GM21390 (cell line): ENCODE results near the gene TSPAN14.
A peak's percentile ranks its signal among the peaks of the same experiment; 100 is the strongest.
"Not testable (repeated sequence)": the region's sequence is repeated elsewhere in the genome, so short reads cannot be mapped to it uniquely, and the experiment has no call there.

Experiments
- ATAC-seq: cut with Tn5 transposase; IDR thresholded peaks from one replicate; pipeline ENCODE4 v1.9.1; 2021; ENCODE audit not compliant: unreplicated experiment

TSPAN14 gene

DNA sequence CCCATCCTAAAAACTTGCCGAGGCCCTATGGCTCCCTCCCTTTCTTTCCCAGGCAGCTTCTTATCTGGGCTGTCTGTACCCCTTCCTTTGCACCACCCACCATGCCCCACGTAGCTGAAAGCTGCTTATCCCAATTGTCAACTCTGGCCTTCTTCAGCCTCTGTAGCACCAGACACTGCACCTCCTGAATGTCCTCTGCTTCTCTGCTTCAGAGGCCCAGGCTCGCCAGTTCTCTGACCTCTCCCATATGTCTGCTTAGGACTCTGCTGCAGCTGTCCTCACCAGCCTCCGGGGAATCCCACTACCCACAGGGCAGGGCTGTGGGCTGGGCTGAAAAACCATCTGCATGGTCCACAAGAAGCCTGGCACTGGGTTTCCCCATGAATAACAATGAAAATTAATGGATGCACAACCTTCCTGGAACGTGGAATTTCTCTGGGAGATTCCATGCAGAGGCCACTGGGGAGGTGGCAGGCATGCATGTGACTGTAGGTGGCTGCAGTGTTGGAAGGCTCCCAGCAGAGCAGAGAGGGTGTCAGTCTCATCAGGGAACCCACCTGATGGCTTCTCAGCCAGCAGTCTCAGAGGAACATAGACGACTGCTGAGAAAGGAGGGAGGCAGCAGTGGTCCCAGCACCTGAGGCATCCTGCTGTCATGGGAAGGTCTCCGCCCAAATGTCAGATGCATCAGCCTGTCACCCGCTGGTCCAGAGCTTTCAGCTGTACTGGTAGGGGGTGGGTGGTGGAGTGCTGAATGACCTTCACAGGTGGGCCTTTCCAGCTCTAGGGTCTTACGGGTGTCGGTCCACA is 66.8 kb downstream of the TSPAN14 start:
- no peak for ATAC-seq

DNA sequence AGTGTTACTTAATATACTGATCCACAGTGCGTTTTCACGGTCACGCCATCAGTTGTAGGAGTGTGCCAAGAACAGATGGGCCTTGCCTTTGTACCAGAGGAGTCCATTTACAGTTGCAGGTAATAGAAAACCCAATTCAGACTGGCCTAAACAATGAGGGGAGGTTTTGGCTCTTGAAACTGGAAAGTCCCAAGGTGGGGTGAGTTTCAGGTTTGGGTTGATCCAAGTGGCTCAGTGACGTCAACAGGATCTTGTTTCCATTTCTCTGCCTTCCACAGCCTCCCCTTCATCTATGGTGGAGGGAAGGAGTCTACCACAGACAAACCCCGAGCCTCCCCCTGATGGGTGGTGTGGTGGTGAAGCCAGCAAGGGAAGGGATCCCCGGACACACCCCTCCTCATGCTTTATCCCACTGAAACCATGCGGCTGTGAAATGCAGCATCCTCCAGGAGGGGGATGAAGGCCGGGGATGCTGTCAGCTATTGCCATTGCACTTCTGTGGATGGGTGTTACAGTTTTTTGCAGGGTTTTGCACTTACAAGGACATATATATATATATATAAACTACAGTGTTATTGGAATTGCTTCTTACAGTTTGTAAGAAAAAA is 68.8 kb downstream of the TSPAN14 start:
- ATAC-seq = no peak

DNA sequence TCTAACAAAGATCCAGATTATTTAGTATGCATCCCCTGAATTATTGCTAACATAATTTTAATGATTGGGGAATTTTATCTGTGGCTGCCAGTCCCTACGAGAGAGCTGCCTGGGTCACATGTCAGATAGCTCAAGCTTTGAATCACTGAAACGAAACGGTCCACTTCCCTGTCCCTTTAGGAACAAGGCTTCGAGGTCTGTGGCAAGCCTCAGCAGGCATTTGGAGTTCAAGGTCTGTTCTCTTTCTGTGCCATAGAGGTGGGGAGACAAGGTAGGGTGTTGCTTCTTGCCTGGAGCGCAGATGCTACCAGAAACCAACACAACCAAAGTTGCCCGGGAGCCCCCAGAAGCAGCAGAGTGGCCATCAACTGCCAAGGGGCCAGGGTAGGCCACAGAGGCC is 69.7 kb downstream of the TSPAN14 start:
- ATAC-seq = no peak

DNA sequence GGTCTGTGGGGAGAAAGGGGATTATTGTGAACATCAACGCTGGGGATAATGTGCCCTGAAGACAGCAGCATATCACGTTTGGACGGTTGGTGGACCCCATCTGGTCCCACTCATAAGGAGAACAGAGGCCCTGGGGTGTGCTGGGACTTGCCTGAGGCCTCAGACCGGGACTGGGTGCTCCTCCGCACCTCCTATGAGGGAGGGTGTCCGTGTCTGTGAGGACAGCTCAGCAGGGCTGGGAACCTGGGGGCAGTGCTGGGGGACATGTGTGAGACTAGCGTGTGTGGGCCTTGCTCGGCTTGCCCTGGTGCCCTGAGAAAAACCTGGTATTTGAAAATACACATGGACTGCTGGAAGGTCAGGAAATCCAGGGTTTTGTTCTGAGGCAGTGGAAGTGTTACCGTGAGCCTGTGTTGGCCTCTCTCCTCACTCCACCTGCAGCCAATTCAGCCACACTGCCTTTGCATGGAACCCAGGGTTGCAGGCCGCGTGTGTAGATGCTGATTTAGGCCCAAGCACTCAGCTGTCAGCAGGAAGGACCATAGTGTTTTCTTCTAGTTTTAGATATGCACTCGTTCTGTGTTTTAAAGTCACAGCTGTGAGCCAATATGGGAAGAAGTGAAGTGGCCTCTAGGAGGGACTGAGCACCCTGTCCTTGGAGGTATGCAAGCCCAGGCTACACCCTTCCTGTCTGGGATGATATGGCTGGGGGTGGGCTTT is 70.2 kb downstream of the TSPAN14 start:
- no peak for ATAC-seq

DNA sequence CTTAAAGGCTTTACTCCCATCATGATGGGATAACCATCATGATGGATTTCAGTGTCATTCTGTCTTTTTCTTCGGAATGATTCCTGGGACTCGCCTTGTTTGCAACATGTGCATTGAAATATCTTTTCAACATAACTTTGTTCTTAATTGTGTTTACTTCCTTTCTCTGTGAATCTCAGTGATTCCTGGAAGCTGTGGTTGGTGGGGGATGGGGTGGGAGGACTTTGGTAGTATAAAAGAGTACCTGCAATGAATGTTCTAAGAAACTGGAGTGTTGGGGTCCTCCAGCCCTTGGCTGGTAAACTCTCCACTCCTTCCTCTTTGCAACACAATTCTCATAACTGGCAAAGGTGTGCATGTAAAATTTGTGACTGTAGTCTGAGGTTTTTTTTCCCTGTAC is 72.1 kb downstream of the TSPAN14 start:
- no peak for ATAC-seq

DNA sequence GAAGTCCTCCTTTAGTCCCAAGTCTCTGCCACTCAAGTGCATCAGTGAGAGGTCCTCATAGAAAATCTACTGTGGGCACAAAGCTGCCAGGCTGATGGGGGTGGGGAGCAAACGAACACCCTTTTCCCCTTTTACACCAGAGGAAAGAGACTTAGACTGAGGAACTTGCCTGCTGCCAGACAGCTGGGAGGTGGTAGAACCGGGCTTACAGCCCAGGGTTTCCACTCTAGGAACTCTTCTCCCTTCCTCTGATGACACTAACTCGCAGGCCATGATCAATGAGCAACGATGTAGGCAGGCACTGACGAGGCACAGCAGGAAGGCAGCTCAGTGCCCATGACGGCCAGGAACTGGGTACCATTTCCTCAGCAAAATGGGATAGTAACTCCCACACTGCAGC is 72.6 kb downstream of the TSPAN14 start:
- no peak for ATAC-seq

DNA sequence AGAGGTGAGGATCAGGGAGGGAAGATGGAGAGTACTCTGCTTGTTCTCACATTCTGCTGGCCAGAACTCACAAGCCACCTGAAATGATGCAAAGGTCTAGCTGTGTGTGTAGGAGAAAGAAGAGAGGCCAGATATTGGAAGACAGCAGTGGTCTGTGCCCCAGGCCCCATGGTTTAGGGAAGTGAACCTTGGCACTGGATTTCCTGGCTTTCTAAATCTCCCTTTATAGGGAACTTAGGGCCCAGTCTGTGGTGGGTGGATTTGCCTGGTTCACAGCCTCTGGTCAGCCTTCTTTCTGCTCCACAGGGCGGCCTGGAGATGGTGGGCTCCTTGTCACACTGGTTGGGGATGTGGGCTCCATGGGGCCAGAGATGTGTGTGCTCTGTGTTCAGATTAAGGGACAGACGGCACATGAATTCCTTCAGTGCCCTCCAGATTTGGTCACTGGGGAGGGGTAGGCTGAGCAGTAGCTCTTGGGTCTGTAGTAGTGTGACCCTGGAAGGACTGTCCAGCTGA is 74.1 kb downstream of the TSPAN14 start:
- ATAC-seq = no peak

DNA sequence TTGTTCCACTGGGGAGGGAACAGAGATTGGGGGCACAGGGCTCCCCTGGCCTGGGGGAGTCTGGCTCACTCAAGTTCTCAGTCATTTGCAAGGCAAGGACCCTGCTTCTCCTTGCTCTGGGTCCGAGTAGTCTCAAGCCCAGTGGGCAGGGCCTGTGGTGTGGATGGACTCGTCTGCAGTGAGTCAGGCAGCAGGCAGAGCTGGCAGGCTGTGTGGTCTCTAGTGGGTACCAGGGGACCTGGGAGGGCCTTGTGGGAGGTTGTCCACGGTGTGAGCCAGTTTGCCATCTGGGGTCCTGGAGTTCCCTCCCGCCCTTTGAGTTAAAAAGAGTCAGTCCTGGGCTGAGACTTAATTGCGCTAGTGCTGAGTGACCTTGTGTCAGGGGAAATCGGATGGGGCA is 74.8 kb downstream of the TSPAN14 start:
- no peak for ATAC-seq

DNA sequence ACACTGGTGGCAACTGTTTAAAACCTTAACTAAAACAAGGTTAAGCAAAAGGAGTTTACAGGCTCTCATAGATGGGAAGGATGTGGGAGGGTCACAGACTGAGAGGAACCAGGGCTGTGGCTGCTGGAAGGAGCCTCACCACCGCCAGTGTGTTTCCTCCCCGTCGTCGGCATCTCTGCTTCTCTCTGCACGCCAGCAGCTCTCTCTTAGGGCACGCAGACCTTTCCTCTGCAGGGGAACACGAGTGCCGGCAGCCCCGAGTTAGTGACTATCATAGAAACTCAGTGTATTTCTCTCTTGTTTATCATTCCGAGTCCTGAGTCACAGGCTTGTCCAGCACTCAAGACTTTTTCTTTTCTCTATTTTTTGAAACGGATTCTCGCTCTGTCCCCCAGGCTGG is 75.5 kb downstream of the TSPAN14 start:
- no peak for ATAC-seq

DNA sequence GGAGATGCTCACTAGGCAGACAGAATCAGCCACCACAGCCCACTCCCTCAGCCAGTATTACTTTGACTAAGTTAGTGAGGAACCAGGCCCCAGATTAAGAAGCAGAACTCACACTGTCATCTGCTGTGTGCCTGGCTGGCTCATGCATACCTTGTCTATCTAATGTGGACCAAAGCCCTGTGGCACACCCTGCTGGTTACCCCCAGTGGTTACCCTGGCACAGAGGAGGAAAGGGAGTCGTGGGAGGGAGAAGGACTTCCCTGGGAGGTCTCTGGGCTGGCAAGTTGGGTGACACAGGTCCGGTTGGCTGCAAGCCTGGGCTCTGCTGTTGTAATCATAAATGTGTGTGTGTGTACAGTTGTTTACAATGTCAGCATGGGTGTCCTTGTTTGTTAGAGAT is 76.1 kb downstream of the TSPAN14 start:
- ATAC-seq = peak; percentile 68

DNA sequence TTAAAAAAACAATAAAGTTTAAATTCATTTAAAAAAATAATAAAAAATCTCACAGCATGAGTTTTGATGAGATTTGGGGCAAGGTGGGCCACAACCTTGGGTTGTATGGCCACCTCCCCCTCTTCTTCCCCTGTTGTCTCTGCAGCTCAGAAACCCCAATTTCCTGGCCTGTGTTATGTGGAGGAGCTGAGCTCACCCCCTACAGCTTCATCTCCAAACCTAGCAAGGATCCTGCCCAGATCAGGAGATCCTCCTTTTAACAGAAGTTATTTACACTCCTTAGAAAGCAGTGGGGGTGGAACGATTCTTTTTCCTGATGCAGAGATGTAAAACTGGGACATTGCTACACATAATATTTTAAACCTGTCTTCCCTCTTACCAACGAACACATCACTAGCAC is 76.7 kb downstream of the TSPAN14 start:
- no peak for ATAC-seq

DNA sequence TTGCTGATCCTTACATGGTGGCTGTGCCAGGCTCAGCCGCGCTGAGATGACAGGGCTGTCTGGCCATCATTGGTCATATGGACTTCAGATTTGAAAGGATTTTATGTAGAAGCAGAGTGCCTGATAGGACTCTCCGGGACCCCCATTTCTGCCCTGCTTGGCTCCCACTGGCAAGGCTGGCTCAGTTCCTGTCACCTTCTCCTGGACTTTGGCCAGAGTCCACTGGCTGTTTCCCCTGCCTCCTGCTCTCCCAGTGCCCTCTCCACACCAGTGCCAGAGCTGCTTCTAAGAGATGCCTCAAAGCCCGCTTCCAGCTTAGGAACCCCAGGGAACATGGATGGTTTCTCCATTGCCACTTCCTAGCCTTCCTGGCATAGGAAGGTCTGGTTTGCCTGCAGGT is 78.5 kb downstream of the TSPAN14 start:
- ATAC-seq = no peak

DNA sequence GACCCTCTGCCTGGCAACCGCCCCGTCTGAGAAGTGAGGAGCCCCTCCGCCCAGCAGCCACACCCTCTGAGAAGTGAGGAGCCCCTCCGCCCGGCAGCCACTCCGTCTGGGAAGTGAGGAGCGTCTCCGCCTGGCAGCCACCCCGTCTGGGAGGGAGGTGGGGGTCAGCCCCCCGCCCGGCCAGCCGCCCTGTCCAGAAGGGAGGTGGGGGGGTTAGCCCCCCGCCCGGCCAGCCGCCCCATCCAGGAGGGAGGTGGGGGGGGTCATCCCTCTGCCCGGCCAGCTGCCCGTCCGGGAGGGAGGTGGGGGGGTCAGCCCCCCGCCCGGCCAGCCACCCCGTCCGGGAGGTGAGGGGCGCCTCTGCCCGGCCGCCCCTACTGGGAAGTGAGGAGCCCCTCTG is 79.9 kb downstream of the TSPAN14 start:
- not testable (repeated sequence) for ATAC-seq

DNA sequence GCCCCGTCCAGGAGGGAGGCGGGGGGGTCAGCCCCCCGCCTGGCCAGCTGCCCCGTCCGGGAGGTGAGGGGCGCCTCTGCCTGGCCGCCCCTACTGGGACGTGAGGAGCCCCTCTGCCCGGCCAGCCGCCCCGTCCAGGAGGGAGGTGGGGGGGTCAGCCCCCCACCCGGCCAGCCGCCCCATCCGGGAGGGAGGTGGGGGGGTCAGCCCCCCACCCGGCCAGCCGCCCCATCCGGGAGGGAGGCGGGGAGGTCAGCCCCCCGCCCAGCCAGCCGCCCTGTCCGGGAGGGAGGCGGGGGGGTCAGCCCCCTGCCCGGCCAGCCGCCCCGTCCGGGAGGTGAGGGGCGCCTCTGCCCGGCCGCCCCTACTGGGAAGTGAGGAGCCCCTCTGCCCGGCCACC is 80.5 kb downstream of the TSPAN14 start:
- ATAC-seq = not testable (repeated sequence)

DNA sequence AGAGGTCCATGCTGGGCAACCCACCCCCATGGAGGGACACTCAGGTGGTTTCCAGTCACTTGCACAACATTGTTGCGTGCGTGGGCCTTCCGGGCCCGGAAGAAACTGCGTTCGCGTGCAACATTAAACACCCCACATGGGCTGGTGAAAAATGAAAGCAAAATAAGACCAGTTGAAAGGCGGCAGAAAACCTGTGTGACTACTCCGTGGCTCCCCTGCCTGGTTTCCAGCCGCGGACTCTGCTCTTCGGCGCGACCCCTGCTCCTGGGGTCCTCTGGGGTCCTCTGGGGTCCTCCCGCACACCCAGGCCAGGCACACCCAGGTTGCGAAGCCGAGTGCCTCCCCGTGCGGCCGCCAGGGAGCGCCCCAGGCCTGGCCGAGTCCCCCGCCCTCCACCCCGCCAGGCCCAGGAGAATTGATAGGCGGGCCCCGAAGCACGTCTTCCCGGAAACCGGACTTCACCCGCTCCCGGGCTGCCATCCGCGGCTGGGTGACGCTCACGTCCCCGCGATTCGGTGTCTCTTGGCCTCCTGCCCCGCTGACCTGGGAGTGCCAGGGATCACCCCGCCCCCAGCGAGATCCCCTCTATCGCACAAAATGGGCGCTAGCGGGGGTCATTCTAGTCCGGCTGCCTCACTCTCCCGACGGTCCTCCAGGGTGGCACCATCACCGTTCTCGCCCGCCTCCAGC is 81.7 kb downstream of the TSPAN14 start:
- ATAC-seq = peak; percentile 64

DNA sequence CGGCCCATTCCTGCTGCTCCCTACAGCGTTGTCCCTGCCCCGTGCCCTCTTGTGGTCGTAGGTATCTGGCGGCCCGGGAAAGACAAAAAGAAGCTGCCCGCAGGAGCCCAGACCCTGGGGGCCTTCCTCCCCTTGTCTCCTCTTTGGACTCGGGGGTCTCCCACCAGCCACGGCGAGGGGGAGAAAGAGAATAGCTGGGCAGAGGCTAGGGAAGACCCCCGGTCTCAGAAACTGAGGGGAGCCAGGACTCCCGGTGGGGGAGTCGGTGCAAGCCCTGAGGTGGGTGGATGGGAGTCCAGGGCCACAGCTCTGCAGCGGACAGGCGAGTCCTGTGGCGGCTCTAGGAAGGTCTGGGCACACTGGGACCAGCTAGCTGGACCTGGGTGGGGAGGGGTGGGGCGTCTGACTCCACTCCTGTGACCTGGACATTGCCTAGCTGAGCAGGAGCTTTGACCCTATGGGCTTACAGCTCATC is 82.3 kb downstream of the TSPAN14 start:
- ATAC-seq = no peak

DNA sequence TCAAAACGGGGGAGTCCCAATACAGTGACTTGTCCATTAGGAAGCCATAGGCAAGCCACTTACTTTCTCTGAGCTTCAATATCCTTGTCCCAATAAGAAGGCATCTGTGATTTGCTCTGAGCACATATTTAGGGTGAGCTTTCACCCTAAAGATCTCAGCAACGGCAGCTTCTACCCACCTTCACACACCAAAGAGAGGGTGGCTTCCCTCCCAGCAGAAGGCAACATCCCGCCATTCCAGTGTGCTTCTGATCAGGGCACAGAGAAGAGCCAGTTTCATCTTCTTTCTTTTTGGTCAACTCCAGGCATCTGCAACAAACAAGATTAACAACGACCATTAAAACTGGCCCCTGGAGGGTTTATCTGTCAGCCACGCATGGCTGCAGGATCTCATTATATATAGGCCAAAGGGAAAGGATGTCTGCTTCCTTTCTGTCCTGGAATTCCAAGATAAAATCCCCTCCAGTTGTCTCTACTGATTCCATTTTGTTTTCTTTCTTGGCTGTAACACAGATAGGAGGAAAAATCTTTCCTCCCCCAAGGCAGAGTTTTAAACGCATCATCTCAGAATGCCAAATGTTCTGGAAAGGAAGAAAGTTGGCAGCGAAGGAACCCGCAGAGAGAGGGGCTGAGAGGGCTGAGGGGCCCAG is 83.1 kb downstream of the TSPAN14 start:
- ATAC-seq = no peak

DNA sequence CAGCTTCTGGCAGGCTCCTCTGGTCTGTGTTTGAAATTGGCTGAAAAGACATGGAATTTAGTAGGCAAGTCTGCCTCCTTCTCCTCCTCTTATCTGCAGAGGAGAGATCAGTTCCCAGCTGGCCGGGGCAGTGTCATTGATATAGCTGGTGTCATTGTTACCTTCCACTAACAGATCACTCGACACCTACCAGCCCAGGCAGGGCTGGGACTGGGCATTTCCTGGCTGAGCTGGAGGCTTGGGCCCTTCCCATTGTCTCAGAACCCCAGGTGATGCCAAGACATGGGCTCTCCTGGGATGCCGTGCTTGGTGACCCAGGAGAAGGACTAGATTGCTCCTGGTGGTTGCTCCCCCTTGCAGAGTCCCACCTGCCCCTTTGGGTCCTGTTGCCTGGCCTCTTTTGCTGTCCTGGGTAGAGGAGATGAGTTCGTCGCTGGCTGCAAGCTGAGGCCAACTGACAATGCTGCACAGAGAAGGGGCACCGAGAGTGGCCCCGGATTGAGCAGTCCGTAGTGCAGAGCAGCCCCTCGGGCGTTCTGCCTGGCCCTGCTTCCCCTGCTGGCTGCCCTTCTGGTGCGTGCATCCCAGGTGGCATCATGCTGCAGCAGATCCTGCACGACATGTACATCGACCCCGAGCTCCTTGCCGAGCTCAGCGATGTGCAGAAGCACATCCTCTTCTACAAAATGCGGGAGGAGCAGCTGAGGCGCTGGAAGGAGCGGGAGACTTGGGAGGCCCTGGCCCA is 83.8 kb downstream of the TSPAN14 start, which contains the start of gene SH2D4B:
Gene SH2D4B (plus strand): TSS at position 167 of the 745 bp plus-strand sequence. CDS start 430 bp downstream, at position 597.
- ATAC-seq = no peak

DNA sequence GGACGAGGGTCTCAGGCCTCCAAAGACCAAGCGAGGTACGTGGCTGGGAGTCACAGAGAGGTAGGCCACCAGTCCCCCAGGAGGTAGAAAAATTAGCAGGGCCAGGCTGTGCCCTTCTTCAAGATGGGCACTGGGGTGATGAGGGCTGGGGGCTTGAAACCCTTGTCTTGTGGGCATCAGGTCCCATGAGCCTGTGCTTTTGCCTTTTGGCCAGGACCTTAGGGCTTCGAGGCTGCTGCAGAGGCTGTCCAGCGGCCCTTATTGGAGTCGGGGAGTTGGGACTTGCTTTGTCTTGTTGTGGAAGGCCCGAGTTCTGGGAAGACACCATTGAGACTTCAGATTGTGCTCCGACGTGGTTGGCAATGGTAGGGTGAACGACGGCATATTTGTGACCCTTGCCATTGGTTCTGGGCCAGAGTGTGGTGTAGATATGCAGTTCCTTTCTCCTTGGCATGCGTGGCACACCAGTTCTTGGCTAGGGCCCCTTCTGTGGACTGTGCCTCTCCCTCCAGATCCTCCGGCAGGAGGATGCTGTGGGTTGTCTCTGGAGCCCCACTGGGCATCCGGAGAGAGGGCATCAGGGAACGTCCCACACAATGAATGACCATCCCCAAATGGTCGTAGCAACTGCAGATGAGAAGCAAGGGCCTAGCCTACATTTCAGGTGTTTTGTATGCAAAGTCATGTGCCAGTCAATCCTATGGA is 84.5 kb downstream of the TSPAN14 start:
- no peak for ATAC-seq
